GM18870 (cell line): Measurements from ENCODE around the gene USP5.

Experiments
- ATAC-seq: cut with Tn5 transposase; IDR thresholded peaks from one replicate; pipeline ENCODE4 v1.9.1; 2021; ENCODE audit warnings: moderate library complexity; ENCODE audit not compliant: unreplicated experiment

The USP5 gene

GRCh38 chr12:6825398-6826124 lies 26.4 kb upstream of the USP5 start:
- ATAC-seq: peak; percentile 47

- no peak for ATAC-seq
These were observed 25.7 kb upstream of the USP5 start for GRCh38 chr12:6826125-6826733.

- no peak for ATAC-seq
These were observed 25.1 kb upstream of the USP5 start for GRCh38 chr12:6826734-6827436.

- ATAC-seq: no peak
These were observed 24.5 kb upstream of the USP5 start for GRCh38 chr12:6827437-6827911.

GRCh38 chr12:6827982-6828780 lies 23.8 kb upstream of the USP5 start, which contains the start of gene P3H3:
TSS of gene P3H3 (plus strand) at chr12:6828407. CDS start at chr12:6828441, 34 bp downstream.
- ATAC-seq: no peak

- ATAC-seq: no peak
These were observed 23.0 kb upstream of the USP5 start for GRCh38 chr12:6828781-6829535.

- ATAC-seq: no peak
These were observed 22.3 kb upstream of the USP5 start for GRCh38 chr12:6829536-6830220.

- ATAC-seq: no peak
These were observed 21.6 kb upstream of the USP5 start for GRCh38 chr12:6830286-6830890.

- ATAC-seq: no peak
These were observed 21.0 kb upstream of the USP5 start for GRCh38 chr12:6830999-6831398.

GRCh38 chr12:6831450-6831995 lies 20.4 kb upstream of the USP5 start:
- no peak for ATAC-seq

GRCh38 chr12:6832125-6832524 lies 19.8 kb upstream of the USP5 start:
- no peak for ATAC-seq

GRCh38 chr12:6833189-6833890 lies 18.6 kb upstream of the USP5 start:
- no peak for ATAC-seq

GRCh38 chr12:6834254-6834653 lies 17.7 kb upstream of the USP5 start:
- ATAC-seq: no peak

- no peak for ATAC-seq
These were observed 17.1 kb upstream of the USP5 start for GRCh38 chr12:6834873-6835272.

- ATAC-seq: no peak
These were observed 15.1 kb upstream of the USP5 start for GRCh38 chr12:6836851-6837250.

GRCh38 chr12:6837370-6838060 lies 14.4 kb upstream of the USP5 start:
- no peak for ATAC-seq

- ATAC-seq: no peak
These were observed 13.1 kb upstream of the USP5 start for GRCh38 chr12:6838854-6839253.
